OCI-LY1 (cell line): ENCODE results near the gene FCAMR.

Experiments
- H2AFZ ChIP-seq: fragments of 200-600 bp; sonication (generic), shearing (Covaris generic); 2 replicates; pipeline ENCODE4 v1.6.0; 2014; ENCODE audit warnings: antibody characterized with exemption, mild to moderate bottlenecking, low read length
- H3F3A ChIP-seq: fragments of 200-600 bp; sonication (generic), shearing (Covaris generic); 2 replicates; pipeline ENCODE4 v1.6.0; 2014; ENCODE audit warnings: mild to moderate bottlenecking, antibody characterized with exemption, low read length, moderate library complexity; ENCODE audit not compliant: insufficient read depth
- H3K27ac ChIP-seq: fragments of 200-600 bp; sonication (generic); 2 replicates; pipeline ENCODE4 v1.5.1; 2014; ENCODE audit warnings: low read length, mixed run types, mild to moderate bottlenecking, low read depth; ENCODE audit not compliant: poor library complexity, severe bottlenecking
- H3K27me3 ChIP-seq: fragments of 200-600 bp; sonication (generic); 2 replicates; pipeline ENCODE4 v1.6.0; 2014; ENCODE audit warnings: antibody characterized with exemption, mild to moderate bottlenecking, low read length, moderate library complexity; ENCODE audit not compliant: insufficient read depth
- H3K36me3 ChIP-seq: fragments of 200-600 bp; sonication (generic); 2 replicates; pipeline ENCODE4 v1.6.1; 2014; ENCODE audit warnings: mild to moderate bottlenecking, antibody characterized with exemption, low read length, moderate library complexity, mixed read lengths; ENCODE audit not compliant: insufficient read depth
- H3K4me1 ChIP-seq: fragments of 200-600 bp; sonication (generic); 2 replicates; pipeline ENCODE4 v1.5.1; 2014; ENCODE audit warnings: mild to moderate bottlenecking, low read length, moderate library complexity; ENCODE audit not compliant: insufficient read depth, severe bottlenecking
- H3K4me2 ChIP-seq: fragments of 200-600 bp; sonication (generic), shearing (Covaris generic); 2 replicates; pipeline ENCODE4 v1.6.1; 2014; ENCODE audit warnings: low read length
- H3K4me3 ChIP-seq: fragments of 200-600 bp; sonication (generic); 2 replicates; pipeline ENCODE4 v1.5.1; 2014; ENCODE audit warnings: low read length, low read depth, mild to moderate bottlenecking, mixed read lengths; ENCODE audit not compliant: poor library complexity, severe bottlenecking
- H3K79me2 ChIP-seq: fragments of 200-600 bp; shearing (Covaris generic); 2 replicates; pipeline ENCODE4 v1.6.1; 2016; ENCODE audit warnings: mixed run types, low read length, mixed read lengths; ENCODE audit not compliant: insufficient read depth
- H3K9ac ChIP-seq: fragments of 200-600 bp; sonication (generic), shearing (Covaris generic); 2 replicates; pipeline ENCODE4 v1.6.1; 2014; ENCODE audit warnings: mild to moderate bottlenecking, low read length, mixed read lengths
- H3K9me2 ChIP-seq: fragments of 200-600 bp; sonication (generic), shearing (Covaris generic); 2 replicates; pipeline ENCODE4 v1.6.1; 2014; ENCODE audit warnings: low read depth, mild to moderate bottlenecking, low read length, mixed read lengths
- H3K9me3 ChIP-seq: fragments of 200-600 bp; shearing (Covaris generic); 2 replicates; pipeline ENCODE4 v1.6.1; 2014; ENCODE audit warnings: low read length, mixed read lengths
- H4K20me1 ChIP-seq: fragments of 200-600 bp; sonication (generic), shearing (Covaris generic); 2 replicates; pipeline ENCODE4 v1.6.0; 2016; ENCODE audit warnings: mild to moderate bottlenecking, low read length; ENCODE audit not compliant: insufficient read depth
- EZH2 ChIP-seq: fragments of 200-600 bp; sonication (generic), shearing (Covaris generic); IDR thresholded peaks from 2 replicates; pipeline ENCODE4 v1.8.0; 2017; ENCODE audit warnings: borderline replicate concordance, mixed run types, mild to moderate bottlenecking, antibody characterized with exemption, low read length, moderate library complexity, mixed read lengths
- TF ChIP-seq, protein P1 (sequence below): fragments of 200-600 bp; sonication (generic), shearing (Covaris generic); IDR thresholded peaks from 2 replicates; pipeline ENCODE4 v1.5.1; 2017; ENCODE audit warnings: mild to moderate bottlenecking, antibody characterized with exemption, low read length, moderate library complexity, mixed read lengths

The FCAMR gene

DNA sequence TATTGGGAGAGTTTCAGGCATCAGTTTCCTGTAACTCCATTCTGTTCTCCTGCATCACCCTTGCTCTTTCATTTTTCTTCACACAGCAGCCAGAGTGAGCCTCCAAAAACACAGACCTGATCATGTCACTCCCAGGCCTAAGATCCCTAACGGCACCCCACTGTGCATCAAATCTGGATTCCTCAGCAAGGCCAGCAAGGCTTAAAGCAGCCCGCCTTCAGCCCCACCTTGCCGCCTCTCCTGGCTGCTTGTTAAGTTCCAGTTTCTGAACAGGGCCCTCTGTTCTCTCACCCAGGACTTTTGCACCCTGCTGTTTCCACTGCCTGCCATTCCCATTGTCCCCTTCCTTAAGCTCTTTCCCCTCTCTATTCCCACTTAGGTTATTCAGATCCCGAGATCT, 33.0 kb upstream of the FCAMR start:
- H3K4me3 ChIP-seq, result no peak overlapping the region
- no peaks in the 10 kb centered on the region for H4K20me1 ChIP-seq
- H2AFZ ChIP-seq, result no peak overlapping the region
- H3K4me1 ChIP-seq, result no peaks in the 10 kb centered on the region
- no peaks in the 10 kb centered on the region for H3F3A ChIP-seq
- H3K27ac ChIP-seq, result no peak overlapping the region
- H3K79me2 ChIP-seq, result no peaks in the 10 kb centered on the region
- H3K9me2 ChIP-seq, result no peaks in the 10 kb centered on the region
- no peaks in the 10 kb centered on the region; the same call in 1 of the 2 replicates for H3K27me3 ChIP-seq
- TF ChIP-seq, protein P1, sequence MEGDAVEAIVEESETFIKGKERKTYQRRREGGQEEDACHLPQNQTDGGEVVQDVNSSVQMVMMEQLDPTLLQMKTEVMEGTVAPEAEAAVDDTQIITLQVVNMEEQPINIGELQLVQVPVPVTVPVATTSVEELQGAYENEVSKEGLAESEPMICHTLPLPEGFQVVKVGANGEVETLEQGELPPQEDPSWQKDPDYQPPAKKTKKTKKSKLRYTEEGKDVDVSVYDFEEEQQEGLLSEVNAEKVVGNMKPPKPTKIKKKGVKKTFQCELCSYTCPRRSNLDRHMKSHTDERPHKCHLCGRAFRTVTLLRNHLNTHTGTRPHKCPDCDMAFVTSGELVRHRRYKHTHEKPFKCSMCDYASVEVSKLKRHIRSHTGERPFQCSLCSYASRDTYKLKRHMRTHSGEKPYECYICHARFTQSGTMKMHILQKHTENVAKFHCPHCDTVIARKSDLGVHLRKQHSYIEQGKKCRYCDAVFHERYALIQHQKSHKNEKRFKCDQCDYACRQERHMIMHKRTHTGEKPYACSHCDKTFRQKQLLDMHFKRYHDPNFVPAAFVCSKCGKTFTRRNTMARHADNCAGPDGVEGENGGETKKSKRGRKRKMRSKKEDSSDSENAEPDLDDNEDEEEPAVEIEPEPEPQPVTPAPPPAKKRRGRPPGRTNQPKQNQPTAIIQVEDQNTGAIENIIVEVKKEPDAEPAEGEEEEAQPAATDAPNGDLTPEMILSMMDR, result no peak
- no peak for TF ChIP-seq EZH2
- H3K9me3 ChIP-seq, result no peaks in the 10 kb centered on the region
- H3K36me3 ChIP-seq, result no peaks in the 10 kb centered on the region
- H3K4me2 ChIP-seq, result no peak overlapping the region
- no peak overlapping the region for H3K9ac ChIP-seq

DNA sequence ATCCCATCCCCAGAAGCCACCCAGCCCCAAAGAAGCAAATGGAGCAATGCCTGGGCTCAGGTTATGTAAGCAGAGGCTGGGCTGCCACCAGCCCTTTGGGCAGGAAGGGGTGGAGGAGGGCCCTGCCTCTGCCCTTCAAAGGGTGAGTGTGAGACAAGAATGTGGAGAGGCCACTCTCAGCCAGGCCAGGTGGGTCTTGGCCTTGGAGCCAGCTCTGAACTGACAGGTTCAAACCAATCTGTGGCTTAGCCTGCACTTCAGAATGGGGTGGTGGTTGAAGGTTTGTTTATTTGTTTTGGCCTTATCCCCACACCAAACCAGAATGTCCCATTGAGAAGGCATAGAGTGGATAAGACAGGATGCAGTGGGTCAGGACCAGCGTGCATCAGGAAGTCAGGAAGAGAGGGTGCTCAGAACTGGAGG, 32.5 kb upstream of the FCAMR start:
- H3K36me3 ChIP-seq, result no peaks in the 10 kb centered on the region
- H3K4me3 ChIP-seq, result no peak overlapping the region
- H3K9me2 ChIP-seq, result no peaks in the 10 kb centered on the region
- no peak overlapping the region for H3K27ac ChIP-seq
- H3F3A ChIP-seq, result no peaks in the 10 kb centered on the region
- no peaks in the 10 kb centered on the region for H3K9me3 ChIP-seq
- no peaks in the 10 kb centered on the region for H3K4me1 ChIP-seq
- no peak for TF ChIP-seq EZH2
- TF ChIP-seq, protein P1, result no peak
- no peak overlapping the region for H3K4me2 ChIP-seq
- H3K27me3 ChIP-seq, result no peaks in the 10 kb centered on the region; the same call in 1 of the 2 replicates
- no peaks in the 10 kb centered on the region for H3K79me2 ChIP-seq
- H2AFZ ChIP-seq, result no peak overlapping the region
- H4K20me1 ChIP-seq, result no peaks in the 10 kb centered on the region
- H3K9ac ChIP-seq, result no peak overlapping the region

DNA sequence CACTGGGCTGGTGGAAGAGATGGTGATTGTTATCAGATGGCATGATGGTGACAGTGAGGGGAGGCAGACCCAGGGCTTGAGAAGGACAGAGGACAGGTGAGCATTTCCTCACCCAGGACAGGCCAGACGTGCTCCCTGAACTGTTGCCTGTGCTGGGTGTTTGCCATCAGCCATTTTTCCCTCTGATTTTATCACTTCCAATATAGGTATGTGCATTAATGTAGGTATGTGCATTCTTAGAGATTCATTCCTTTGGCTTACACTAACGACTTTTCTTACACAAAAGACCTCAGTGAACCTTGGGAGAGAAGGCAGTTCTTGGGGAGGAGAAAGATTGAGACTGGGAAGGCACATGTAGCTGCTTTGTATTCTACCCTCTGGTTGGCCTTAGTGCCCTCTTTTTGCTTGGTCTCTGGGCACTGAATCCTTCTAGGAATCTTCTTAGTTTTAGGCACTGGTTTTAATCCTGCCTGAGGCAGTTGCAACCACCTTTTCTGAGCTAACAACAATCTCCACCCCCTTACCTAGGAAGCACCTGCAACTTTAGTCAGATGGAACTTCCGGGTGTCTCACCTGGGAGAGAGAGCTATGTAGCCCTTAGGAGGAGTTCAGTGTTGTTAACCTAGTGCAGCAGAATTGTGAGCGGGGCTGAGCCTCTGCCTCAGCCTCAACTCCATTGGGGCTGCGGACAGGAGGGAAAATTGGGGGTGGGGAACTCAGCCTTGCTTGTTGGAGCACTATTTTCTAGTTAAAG, 31.4 kb upstream of the FCAMR start:
- Histone ChIP-seq H2AFZ (no peak overlapping the region), H4K20me1 (no peaks in the 10 kb centered on the region), H3K4me1 (no peaks in the 10 kb centered on the region), H3F3A (no peaks in the 10 kb centered on the region), H3K4me3 (no peak overlapping the region), H3K4me2 (no peak overlapping the region), H3K9me2 (no peaks in the 10 kb centered on the region), H3K27ac (no peak overlapping the region), H3K36me3 (no peaks in the 10 kb centered on the region), H3K27me3 (no peaks in the 10 kb centered on the region; the same call in 1 of the 2 replicates), H3K79me2 (no peaks in the 10 kb centered on the region), H3K9me3 (no peaks in the 10 kb centered on the region), H3K9ac (no peak overlapping the region)
- TF ChIP-seq, protein P1, result no peak
- TF ChIP-seq EZH2, result no peak
